HS-5 (cell line): ENCODE data around the gene PDZK1.
"Not testable (repeated sequence)": the region's sequence is repeated elsewhere in the genome, so short reads cannot be mapped to it uniquely, and the experiment has no call there.

ENCODE experiments used
- DNase-seq: peaks from one replicate; pipeline ENCODE4 v3.0.0-alpha.2; 2012; ENCODE audit warnings: low read depth

Gene PDZK1

GRCh38 chr1:145707183-145707867 lies at the start of gene PDZK1:
Gene PDZK1 (minus strand): TSS chr1:145707368. CDS start chr1:145688021, 19,347 bp downstream.
- DNase-seq, result no peak

DNA sequence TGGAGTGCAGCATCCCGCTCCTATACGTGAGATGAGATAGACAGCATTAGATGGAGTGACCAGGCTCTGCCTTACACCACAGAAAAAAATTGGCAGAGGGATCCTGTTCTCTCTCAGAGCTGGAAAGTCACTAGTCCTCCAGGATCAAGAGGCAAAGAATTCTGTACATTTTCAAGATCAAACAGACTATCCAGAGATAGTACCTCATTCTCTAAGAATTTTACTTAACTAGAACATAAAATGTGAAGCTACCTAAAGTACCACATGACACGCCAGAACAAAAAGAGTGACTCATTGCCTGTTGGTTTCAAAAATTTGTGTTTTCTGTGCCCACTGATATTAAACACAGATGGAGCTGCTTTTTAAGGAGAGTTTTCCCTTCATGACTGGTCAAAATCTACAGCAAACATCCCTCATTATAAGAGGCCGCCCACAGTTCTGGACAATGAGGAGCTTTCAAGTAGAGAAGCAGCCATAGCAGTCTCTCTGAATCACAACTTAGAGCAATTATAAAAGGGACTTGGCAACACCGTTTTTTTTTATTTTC lies 44.4 kb upstream of the PDZK1 start:
- DNase-seq, result peak; percentile 97

GRCh38 chr1:145750426-145750825 lies 43.3 kb upstream of the PDZK1 start:
- DNase-seq, result no peak

- no peak for DNase-seq
Measured at GRCh38 chr1:145747398-145748247, 40.5 kb upstream of the PDZK1 start.

GRCh38 chr1:145740269-145740668 lies 33.1 kb upstream of the PDZK1 start:
- DNase-seq, result no peak

DNA sequence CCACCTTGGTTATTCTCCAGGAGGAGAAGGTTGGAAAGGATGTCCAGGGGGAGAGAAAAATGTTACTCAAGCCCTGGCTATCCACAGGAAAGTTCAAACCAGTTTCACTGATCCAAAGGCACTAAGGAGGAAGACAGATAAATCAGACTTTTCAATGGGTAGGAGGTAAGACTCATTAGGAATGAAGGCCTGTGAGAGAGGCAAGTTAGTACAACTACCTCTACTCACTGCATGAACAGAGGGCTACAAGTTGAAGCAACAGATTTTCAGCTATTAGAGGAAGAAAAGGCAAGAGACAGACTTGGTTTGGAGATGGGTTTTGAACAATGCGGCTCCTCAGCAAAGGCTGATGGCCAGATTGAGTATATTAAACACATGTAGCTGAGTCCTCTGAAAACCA lies 29.0 kb upstream of the PDZK1 start:
- no peak for DNase-seq

DNA sequence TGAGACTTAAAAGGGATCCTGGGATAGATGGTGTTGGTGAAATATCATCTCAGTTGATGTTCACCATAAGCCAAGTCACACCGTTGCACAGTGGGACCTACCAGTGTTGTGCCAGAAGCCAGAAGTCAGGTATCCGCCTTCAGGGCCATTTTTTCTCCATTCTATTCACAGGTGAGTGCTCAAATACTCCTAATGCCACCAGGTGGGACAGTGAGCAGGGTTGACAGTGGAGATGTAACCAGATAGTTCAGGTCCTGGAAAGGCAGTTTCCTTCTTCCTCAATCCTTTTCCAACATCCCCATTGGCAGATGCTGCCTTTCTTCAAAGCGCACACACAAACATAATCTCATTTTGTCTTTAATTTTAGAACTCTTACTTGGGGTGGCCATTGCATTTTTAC lies 23.7 kb upstream of the PDZK1 start:
- no peak for DNase-seq

DNA sequence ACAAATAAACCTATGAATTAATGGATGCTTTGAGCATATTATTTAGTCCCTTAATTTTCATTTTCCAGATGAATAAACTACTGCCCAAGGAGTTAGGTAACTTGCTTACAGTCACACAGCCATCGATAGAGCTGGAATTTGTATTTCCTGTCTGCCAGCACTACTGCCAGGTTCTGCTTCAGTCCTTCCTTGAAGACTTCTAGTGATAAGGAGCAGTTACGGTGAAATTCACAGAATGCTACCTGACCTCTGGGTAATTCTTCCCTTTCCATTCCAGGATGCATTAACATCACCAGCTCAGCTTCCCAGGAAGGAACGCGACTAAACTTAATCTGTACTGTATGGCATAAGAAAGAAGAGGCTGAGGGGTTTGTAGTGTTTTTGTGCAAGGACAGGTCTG lies 23.3 kb upstream of the PDZK1 start:
- no peak for DNase-seq

GRCh38 chr1:145729666-145730436 lies 22.7 kb upstream of the PDZK1 start:
- no peak for DNase-seq

- DNase-seq, result no peak
Measured at GRCh38 chr1:145729196-145729595, 22.0 kb upstream of the PDZK1 start.

- DNase-seq, result not testable (repeated sequence)
Measured at GRCh38 chr1:145726193-145726592, 19.0 kb upstream of the PDZK1 start.

- DNase-seq, result no peak
Measured at GRCh38 chr1:145720878-145721671, 13.9 kb upstream of the PDZK1 start.

DNA sequence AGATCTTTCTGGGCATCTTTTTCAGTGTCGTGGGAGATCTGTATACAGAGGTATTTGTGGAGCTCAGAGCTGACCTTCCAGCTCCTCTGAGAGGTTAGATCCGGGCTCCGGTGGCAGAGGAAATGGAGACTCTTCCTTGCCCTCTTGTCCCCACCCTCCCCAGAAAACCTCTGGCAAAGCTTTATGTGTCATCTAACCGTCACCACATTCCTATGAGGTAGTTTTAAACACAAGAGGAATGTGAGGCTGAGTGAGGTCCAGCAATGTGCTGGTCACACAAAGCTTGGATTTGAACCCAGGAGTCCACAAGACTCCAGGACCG lies 13.3 kb upstream of the PDZK1 start:
- DNase-seq, result peak; percentile 87

DNA sequence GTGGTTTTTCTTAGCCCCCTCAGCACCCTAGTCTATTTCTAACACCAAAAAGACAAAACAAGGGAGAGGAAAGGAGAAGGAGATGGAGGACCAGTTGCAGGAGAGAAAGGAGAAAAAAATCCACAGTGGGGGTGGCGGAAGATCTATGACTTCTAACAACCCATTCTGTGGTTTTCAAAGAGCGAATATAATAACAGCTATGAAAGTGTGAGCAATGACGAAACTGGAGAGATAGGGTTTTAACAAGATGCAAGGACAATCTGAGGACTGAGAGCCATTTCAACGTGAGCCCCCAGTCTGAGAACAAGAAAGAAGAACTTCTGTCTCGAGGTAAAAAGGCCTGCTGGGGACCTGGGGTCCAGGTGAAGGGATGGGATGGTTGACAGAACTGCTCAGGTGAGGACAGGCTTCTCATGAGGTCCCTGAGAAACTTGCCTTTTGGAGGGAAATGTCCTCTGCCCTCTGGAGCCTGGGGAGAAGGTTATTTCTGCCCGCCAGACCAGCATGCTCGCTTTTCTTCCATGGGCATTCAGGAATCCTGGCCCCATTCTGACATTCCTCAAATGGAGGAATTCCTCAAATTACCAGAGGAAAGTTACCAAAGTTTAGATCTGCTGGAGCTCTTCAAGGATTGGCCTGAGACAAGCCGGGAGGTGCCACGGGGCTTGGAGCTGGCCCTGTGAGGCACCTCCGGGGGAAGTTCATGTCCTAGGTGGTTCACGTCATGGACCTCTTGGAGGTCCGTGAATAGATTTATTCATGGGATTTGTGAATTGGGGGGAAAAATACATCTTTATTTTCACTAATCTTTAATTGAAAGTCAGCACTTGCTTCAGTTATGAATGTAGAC lies 12.3 kb upstream of the PDZK1 start, which contains the start of gene CD160:
Gene CD160 (plus strand): TSS at position 270 of the 850 bp plus-strand sequence. CDS start 8,829 bp downstream, outside the sequence.
- DNase-seq, result no peak

- DNase-seq, result not testable (repeated sequence)
Measured at GRCh38 chr1:145718465-145718864, 11.3 kb upstream of the PDZK1 start.

- no peak for DNase-seq
Measured at GRCh38 chr1:145717833-145718232, 10.7 kb upstream of the PDZK1 start.

- DNase-seq, result no peak
Measured at GRCh38 chr1:145716641-145717345, 9.6 kb upstream of the PDZK1 start.

DNA sequence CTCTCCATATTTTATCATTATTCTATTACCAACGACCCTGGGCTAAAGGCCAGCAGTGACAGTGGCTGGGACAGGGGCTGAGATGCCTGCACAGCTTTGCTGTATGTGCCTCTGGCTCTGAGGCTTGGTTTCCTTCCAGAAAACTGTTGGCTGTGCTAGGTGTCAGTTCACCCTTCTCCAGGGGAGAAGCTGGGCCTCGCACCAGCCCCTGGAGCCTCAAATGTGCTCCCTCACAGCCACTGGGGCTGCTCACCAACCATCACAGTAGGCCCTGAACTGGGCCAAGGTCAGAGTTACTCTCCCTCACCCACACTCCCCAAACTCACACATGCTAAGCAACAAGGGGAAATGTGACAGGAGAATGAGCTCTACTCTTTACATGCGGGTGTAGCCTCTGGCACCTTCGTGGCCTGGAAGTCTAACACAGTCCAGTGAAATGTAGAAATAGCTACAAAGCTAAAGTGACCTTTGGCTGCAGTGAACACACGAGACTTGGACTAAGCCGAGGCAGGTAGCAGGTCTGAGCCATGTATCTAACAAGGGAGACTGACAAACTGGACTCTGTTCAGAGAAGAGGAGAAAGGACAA lies 7.5 kb upstream of the PDZK1 start:
- DNase-seq, result no peak

GRCh38 chr1:145711213-145711651 lies 4.1 kb upstream of the PDZK1 start:
- no peak for DNase-seq
